K562 (cell line): Measurements from ENCODE around the gene HBQ1. TPM values are rescaled to one million over a fixed set of nuclear protein-coding genes. Genes with fewer than 3 reads are reported as not detected.

Experiments used
- ATF4 ChIP-seq: fragments of 450-650 bp; formaldehyde crosslinking; IDR thresholded peaks from 2 replicates; pipeline ENCODE4 v1.4.0; 2022; ENCODE audit warnings: mild to moderate bottlenecking, moderate library complexity
- CBX2 ChIP-seq: fragments of 200-600 bp; sonication (generic); IDR thresholded peaks from one replicate; pipeline ENCODE4 v1.6.1; 2012; ENCODE audit warnings: mild to moderate bottlenecking, low read length, inconsistent platforms; ENCODE audit not compliant: insufficient read depth, poor library complexity, severe bottlenecking
- FOSL1 ChIP-seq: fragments of 200-800 bp; sonication (Bioruptor generic); conservative IDR thresholded peaks from 2 replicates; pipeline ENCODE4 v1.6.1; 2016; ENCODE audit warnings: missing genetic modification characterization, missing compliant biosample characterization
- FOXJ3 ChIP-seq: sonication (generic); formaldehyde crosslinking; IDR thresholded peaks from 2 replicates; pipeline ENCODE4 v1.4.0; 2020; ENCODE audit warnings: mild to moderate bottlenecking, missing genetic modification reagents
- GABPB2 ChIP-seq: fragments of 250-450 bp; sonication (Bioruptor Pico); conservative IDR thresholded peaks from 2 replicates; pipeline ENCODE4 v1.5.1; 2021; ENCODE audit warnings: mild to moderate bottlenecking
- HSF4 ChIP-seq: fragments of 250-450 bp; sonication (Bioruptor Pico); IDR thresholded peaks from 2 replicates; pipeline ENCODE4 v2.1.2; 2022; ENCODE audit warnings: mild to moderate bottlenecking, moderate library complexity, borderline replicate concordance
- NFE2 ChIP-seq: IDR thresholded peaks from 2 replicates; pipeline ENCODE4 v1.6.1; 2014; ENCODE audit warnings: antibody characterized with exemption, low read depth
- NR2C2 ChIP-seq, 2 experiments: fragments of 200-800 bp in 1 of 2; sonication (Bioruptor generic) in 1 of 2; sonication (generic) in 1 of 2; formaldehyde crosslinking in 1 of 2; IDR thresholded peaks; 2 replicates each; pipeline versions ENCODE4 v1.6.1 to v1.8.0; 2016 to 2022; ENCODE audit warnings: mild to moderate bottlenecking in 1 of 2, missing compliant biosample characterization in 1 of 2, missing genetic modification characterization in 1 of 2, missing genetic modification reagents in 1 of 2
- PHB2 ChIP-seq: fragments of 450-650 bp; IDR thresholded peaks from 2 replicates; pipeline ENCODE4 v1.6.1; 2017; ENCODE audit warnings: low read depth
- POLR2A ChIP-seq: fragments of 450-650 bp; conservative IDR thresholded peaks from 2 replicates; pipeline ENCODE4 v1.6.1; 2016
- RBBP5 ChIP-seq: fragments of 200-600 bp; sonication (generic); IDR thresholded peaks from 2 replicates; pipeline ENCODE4 v1.6.1; 2012; ENCODE audit warnings: borderline replicate concordance, mild to moderate bottlenecking, low read length, control low read depth, inconsistent platforms; ENCODE audit not compliant: insufficient read depth, poor library complexity, severe bottlenecking
- RNF2 ChIP-seq: sonication (generic); IDR thresholded peaks from 2 replicates; pipeline ENCODE4 v1.6.1; 2016
- SIN3B ChIP-seq: fragments of 450-650 bp; IDR thresholded peaks from 2 replicates; pipeline ENCODE4 v1.6.1; 2017; ENCODE audit warnings: low read depth, mild to moderate bottlenecking, moderate library complexity
- ZNF239 ChIP-seq: fragments of 250-450 bp; sonication (Bioruptor Pico); IDR thresholded peaks from 2 replicates; pipeline ENCODE4 v1.4.0; 2020; ENCODE audit warnings: mild to moderate bottlenecking
- ZNF512 ChIP-seq: IDR thresholded peaks from 2 replicates; pipeline ENCODE4 v1.6.1; 2016; ENCODE audit warnings: missing genetic modification characterization, missing compliant biosample characterization
- polyA plus RNA-seq, 8 experiments: library from polyadenylated mRNA; depleted of rRNA in 4 of 8; stranded (reverse) in 5 of 8; unstranded in 3 of 8; fragments of >200 nt; fragmentation: Nextera tagmentation in 2 of 8; fragmentation: Illumina TruSeq in 1 of 8; extraction: Ambion mirVana in 2 of 8; extraction: Trizol in 1 of 8; gene quantifications; 2 replicates each; pipeline versions ENCODE4 v1.2.1 to v1.2.3, GENCODE V29; 2011 to 2014; ENCODE audit warnings: inconsistent platforms in 1 of 8, missing spikeins in 1 of 8
- total RNA-seq, 7 experiments: library from RNA; depleted of rRNA in 6 of 7; stranded (reverse); fragments of >200 nt in 6 of 7; fragmentation: Illumina TruSeq in 2 of 7; extraction: Trizol in 2 of 7; gene quantifications; 2 replicates each; pipeline versions ENCODE4 v1.2.1 to v1.2.3, GENCODE V29; 2011 to 2021; ENCODE audit warnings: low replicate concordance in 1 of 7
- TF ChIP-seq, protein P1 (sequence below): sonication (generic); formaldehyde crosslinking; IDR thresholded peaks from 2 replicates; pipeline ENCODE4 v1.8.1; 2023; ENCODE audit warnings: missing genetic modification reagents, mild to moderate bottlenecking, borderline replicate concordance
- TF ChIP-seq, protein P2 (sequence below): sonication (generic); formaldehyde crosslinking; IDR thresholded peaks from 2 replicates; pipeline ENCODE4 v1.8.1; 2023; ENCODE audit warnings: mild to moderate bottlenecking, missing genetic modification reagents, moderate library complexity

Gene HBQ1
- total and polyA plus RNA-seq, 9 of the 15 experiments (the other 6 are each of a cell fraction or from before 2014, with no cell fraction given), result 2.3 to 190 (median 19.8) TPM

DNA sequence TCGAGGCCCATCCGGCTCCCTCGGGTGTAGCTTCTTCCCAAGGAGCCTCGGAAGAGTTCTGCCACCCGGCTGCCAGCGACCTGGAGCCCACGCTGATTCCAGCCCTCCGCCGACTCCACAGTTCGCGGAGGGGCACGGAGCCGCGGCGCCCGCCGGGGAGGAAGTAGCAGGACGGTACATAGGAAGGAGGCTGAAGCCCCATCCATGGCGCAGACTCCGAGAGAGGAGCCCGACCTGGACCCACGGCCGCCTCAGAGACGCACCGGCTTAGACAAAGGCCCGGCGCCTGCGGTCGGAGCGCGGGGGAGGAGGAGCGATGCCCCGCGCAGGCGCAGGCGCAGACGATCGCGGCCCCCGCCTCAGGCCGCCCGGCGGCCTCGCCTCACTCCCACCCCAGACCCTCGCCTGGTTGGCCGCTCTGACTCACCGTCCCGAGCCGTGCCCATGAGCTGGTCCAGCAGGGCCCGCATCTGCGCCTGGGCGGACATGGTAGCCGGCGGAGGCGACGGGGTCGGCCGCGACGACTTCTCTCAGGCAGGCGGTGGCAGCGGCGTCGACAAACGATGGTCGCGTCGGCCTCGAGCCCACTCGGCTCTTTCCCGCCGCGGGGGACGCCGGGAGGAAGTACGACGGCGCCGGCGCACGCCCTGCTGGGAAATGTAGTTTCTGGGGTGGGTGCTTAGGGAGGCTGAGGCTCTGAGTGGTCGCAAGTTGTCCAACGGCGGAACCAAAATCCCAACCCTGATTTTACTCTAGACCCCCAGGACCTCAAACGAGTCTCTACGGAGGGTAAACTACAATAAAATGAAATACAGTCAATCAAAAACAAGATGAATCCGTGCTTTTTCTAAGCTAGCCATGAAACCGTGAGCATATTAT lies 48.8 kb downstream of the HBQ1 start, which contains the start of gene LUC7L (continued):
- TF ChIP-seq PHB2, result no peak
- no peak for TF ChIP-seq GABPB2 (CRISPR knock-in tag)
- TF ChIP-seq RBBP5, result peak; percentile 83
- peak; percentile 52; the same call in 1 of the 2 replicates for TF ChIP-seq FOSL1 (tag)
- peak; percentile 98 for TF ChIP-seq POLR2A
- TF ChIP-seq SIN3B, result peak; percentile 87
- TF ChIP-seq ZNF239 (CRISPR knock-in tag), result no peak; the same call in 1 of the 2 replicates
- TF ChIP-seq ATF4 (CRISPR knock-in tag), result peak; percentile 53; the same call in 1 of the 2 replicates
- TF ChIP-seq, protein P1, sequence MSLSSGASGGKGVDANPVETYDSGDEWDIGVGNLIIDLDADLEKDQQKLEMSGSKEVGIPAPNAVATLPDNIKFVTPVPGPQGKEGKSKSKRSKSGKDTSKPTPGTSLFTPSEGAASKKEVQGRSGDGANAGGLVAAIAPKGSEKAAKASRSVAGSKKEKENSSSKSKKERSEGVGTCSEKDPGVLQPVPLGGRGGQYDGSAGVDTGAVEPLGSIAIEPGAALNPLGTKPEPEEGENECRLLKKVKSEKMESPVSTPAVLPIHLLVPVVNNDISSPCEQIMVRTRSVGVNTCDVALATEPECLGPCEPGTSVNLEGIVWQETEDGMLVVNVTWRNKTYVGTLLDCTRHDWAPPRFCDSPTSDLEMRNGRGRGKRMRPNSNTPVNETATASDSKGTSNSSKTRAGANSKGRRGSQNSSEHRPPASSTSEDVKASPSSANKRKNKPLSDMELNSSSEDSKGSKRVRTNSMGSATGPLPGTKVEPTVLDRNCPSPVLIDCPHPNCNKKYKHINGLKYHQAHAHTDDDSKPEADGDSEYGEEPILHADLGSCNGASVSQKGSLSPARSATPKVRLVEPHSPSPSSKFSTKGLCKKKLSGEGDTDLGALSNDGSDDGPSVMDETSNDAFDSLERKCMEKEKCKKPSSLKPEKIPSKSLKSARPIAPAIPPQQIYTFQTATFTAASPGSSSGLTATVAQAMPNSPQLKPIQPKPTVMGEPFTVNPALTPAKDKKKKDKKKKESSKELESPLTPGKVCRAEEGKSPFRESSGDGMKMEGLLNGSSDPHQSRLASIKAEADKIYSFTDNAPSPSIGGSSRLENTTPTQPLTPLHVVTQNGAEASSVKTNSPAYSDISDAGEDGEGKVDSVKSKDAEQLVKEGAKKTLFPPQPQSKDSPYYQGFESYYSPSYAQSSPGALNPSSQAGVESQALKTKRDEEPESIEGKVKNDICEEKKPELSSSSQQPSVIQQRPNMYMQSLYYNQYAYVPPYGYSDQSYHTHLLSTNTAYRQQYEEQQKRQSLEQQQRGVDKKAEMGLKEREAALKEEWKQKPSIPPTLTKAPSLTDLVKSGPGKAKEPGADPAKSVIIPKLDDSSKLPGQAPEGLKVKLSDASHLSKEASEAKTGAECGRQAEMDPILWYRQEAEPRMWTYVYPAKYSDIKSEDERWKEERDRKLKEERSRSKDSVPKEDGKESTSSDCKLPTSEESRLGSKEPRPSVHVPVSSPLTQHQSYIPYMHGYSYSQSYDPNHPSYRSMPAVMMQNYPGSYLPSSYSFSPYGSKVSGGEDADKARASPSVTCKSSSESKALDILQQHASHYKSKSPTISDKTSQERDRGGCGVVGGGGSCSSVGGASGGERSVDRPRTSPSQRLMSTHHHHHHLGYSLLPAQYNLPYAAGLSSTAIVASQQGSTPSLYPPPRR, result no peak; the same call in 1 of the 2 replicates
- TF ChIP-seq, protein P2, sequence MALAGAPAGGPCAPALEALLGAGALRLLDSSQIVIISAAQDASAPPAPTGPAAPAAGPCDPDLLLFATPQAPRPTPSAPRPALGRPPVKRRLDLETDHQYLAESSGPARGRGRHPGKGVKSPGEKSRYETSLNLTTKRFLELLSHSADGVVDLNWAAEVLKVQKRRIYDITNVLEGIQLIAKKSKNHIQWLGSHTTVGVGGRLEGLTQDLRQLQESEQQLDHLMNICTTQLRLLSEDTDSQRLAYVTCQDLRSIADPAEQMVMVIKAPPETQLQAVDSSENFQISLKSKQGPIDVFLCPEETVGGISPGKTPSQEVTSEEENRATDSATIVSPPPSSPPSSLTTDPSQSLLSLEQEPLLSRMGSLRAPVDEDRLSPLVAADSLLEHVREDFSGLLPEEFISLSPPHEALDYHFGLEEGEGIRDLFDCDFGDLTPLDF (CRISPR knock-in tag), result peak; percentile 93
- TF ChIP-seq CBX2, result no peak
- TF ChIP-seq HSF4 (CRISPR knock-in tag), result no peak
- peak; percentile 90; the same call in 1 of the 2 replicates for TF ChIP-seq RNF2
- no peak for TF ChIP-seq FOXJ3 (CRISPR knock-in tag)
- TF ChIP-seq ZNF512 (tag), result no peak
- peak; percentile 61; the same call in 1 of the 2 replicates for TF ChIP-seq NR2C2 (CRISPR knock-in tag; IDR thresholded peaks at IDR 0.05)
- peak; percentile 69; the same call in 1 of the 2 replicates for TF ChIP-seq NR2C2 (tag; IDR thresholded peaks at IDR 0.05)
- TF ChIP-seq NFE2, result 0 out of 2 replicates have a peak, but pooled peaks have one; percentile 19
